Measurements from ENCODE around the gene KNSTRN. TPM values are rescaled to one million over a fixed set of nuclear protein-coding genes. Genes with fewer than 3 reads are reported as not detected.
A peak's percentile ranks its signal among the peaks of the same experiment; 100 is the strongest.

KNSTRN gene
- total RNA-seq, 4 donors from 2014 or later: 3.3 to 7.1 (median 4.2) TPM

DNA sequence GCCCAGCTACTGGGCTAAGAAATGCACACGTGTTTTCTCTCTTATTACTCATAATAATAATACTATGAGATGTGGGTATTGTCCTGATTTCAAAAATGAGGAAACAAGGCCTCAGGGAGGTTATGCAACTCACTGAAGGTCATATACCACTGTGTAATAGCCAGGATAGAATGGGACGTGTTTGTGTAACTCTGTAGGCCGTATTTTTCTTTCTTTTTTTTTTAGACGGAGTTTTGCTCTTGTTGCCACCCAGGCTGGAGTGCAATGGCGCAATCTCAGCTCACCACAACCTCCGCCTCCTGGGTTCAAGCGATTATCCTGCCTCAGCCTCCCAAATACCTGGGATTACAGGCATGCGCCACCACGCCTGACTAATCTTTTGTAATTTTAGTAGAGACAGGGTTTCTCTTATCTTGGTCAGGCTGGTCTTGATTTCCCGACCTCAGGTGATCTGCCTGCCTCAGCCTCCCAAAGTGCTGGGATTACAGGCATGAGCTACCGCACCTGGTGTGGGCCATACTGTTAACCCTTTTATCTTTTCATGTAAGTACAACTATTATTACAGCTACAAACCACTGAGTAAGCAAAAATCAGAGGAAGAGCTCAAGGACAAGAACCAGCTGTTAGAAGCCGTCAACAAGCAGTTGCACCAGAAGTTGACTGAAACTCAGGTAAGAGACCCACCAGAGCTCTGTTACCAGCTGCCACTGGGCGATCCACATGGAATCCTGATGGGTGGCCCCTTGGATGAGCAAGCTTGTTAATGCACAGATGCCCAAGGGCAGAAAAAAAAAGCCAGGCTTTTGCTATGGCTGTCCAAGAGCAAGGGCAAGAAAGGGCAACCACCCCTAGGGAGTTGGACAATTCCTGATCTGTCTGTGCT is 6.7 kb downstream of the KNSTRN start:
- 85 to 89% methylated on average over 13 of the region's 13 CpGs for WGBS, 2 donors
- H3K27ac ChIP-seq: peak overlapping the region in 1 of 4 donors; percentile 26
- no peaks in the 10 kb centered on the region for H3K27me3 ChIP-seq
- peaks cover 0 to 83% (median 0%) of the 10 kb centered on the region in 3 donors for H3K36me3 ChIP-seq
- TF ChIP-seq POLR2A (IDR thresholded peaks at IDR 0.05) (no peak), EP300 (IDR thresholded peaks at IDR 0.05) (peak in 1 of 2 donors; percentile 62)
- TF ChIP-seq, protein P1, sequence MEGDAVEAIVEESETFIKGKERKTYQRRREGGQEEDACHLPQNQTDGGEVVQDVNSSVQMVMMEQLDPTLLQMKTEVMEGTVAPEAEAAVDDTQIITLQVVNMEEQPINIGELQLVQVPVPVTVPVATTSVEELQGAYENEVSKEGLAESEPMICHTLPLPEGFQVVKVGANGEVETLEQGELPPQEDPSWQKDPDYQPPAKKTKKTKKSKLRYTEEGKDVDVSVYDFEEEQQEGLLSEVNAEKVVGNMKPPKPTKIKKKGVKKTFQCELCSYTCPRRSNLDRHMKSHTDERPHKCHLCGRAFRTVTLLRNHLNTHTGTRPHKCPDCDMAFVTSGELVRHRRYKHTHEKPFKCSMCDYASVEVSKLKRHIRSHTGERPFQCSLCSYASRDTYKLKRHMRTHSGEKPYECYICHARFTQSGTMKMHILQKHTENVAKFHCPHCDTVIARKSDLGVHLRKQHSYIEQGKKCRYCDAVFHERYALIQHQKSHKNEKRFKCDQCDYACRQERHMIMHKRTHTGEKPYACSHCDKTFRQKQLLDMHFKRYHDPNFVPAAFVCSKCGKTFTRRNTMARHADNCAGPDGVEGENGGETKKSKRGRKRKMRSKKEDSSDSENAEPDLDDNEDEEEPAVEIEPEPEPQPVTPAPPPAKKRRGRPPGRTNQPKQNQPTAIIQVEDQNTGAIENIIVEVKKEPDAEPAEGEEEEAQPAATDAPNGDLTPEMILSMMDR (IDR thresholded peaks at IDR 0.05): no peak
- no peak for DNase-seq (ENCODE audit: low spot score in 2 of 2)
- no peak overlapping the region for H3K4me3 ChIP-seq
- H3K9me3 ChIP-seq: no peaks in the 10 kb centered on the region
- H3K4me1 ChIP-seq: no peaks in the 10 kb centered on the region

DNA sequence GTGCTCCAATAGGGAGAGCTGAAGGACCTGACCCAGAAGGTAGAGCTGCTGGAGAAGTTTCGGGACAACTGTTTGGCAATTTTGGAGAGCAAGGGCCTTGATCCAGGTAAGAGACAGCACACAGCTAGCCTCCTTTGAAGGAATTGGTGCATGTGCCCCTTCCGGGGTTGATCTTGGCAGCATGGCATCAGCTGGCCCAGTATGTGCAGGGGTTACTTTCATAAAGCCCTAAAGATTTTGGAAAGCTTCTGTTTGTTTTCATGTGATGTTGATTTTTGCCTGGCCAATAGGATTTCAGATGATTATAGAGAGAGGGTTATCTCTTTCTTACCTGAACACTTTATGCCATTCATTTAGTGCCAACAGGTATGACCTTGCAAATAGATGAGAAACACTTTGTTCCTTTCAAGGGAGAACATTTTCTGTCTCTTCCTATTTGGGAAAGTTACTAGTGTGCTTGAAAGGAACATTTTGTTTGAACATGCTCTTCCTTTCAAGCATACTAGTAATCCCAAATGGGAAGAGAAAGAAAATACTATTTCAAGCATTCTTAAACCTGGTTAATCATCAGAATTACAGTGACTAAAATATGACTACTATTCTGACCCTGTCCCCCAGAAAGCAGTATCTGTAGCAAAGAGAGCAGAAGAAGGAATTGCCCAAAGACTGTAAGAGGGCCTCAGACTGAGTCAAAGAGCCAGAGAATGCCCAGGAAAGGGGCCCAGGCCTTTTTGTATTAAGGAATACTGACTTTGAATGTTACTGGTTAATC is 7.5 kb downstream of the KNSTRN start:
- TF ChIP-seq POLR2A (IDR thresholded peaks at IDR 0.05) (no peak), EP300 (IDR thresholded peaks at IDR 0.05) (no peak)
- TF ChIP-seq, protein P1 (IDR thresholded peaks at IDR 0.05): no peak
- 87 to 91% methylated on average over 2 of the region's 2 CpGs for WGBS, 2 donors
- no peaks in the 10 kb centered on the region for H3K27me3 ChIP-seq
- no peaks in the 10 kb centered on the region for H3K9me3 ChIP-seq
- H3K36me3 ChIP-seq: peaks cover 0 to 88% (median 0%) of the 10 kb centered on the region in 3 donors
- no peaks in the 10 kb centered on the region for H3K4me1 ChIP-seq
- H3K27ac ChIP-seq: no peak overlapping the region
- H3K4me3 ChIP-seq: no peak overlapping the region
- DNase-seq (ENCODE audit: low spot score in 2 of 2): no peak

- Histone ChIP-seq H3K27ac (no peak overlapping the region), H3K36me3 (peaks cover 0 to 63% (median 0%) of the 10 kb centered on the region in 3 donors), H3K4me3 (no peak overlapping the region), H3K27me3 (no peaks in the 10 kb centered on the region), H3K4me1 (no peaks in the 10 kb centered on the region), H3K9me3 (no peaks in the 10 kb centered on the region)
- TF ChIP-seq, protein P1 (IDR thresholded peaks at IDR 0.05): no peak
- no peak for TF ChIP-seq EP300 (IDR thresholded peaks at IDR 0.05)
- no peak for TF ChIP-seq POLR2A (IDR thresholded peaks at IDR 0.05)
- WGBS, 2 donors: 91 to 92% methylated on average over 4 of the region's 4 CpGs
- no peak for DNase-seq (ENCODE audit: low spot score in 2 of 2)
Measured at GRCh38 chr15:40392986-40393948, 10.7 kb downstream of the KNSTRN start.

DNA sequence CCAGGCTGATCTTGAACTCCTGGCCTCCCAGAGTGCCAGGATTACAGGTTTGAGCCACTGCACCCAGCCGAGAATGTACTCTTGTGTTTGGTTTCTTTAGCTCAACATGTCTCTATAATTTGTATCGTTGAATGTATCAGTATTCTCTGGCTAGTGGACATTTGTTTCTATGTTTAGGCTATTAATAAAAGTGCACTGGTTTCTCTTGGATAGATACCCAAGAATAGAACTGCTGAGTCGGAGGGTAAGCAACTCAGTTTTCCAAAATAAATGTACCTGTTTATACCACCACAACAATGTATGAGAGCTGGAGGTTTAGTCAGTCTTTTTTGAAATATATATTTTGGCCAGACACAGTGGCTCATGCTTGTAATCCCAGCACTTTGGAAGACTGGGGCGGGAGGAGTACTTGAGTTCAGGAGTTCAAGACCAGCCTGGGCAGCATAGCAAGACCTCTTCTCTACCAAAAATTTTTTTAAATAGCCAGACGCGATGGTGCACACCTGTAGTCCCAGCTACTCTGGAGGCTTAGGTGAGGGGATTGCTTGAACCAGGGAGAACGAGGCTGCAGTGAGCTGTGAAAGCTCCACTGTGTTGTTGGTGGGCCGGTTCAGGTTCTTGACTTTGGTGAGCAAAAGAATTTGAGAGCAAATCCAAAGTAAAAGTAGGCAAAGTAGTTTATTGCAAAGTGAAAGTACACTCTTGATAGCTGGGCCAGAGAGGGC is 15.3 kb downstream of the KNSTRN start:
- 88 to 93% methylated on average over 8 of the region's 8 CpGs for WGBS, 2 donors
- no peaks in the 10 kb centered on the region for H3K27me3 ChIP-seq
- H3K4me3 ChIP-seq: no peak overlapping the region
- H3K27ac ChIP-seq: no peak overlapping the region
- TF ChIP-seq POLR2A (IDR thresholded peaks at IDR 0.05): no peak
- TF ChIP-seq, protein P1 (IDR thresholded peaks at IDR 0.05): no peak
- TF ChIP-seq EP300 (IDR thresholded peaks at IDR 0.05): no peak
- H3K36me3 ChIP-seq: peaks cover 0 to 18% (median 0%) of the 10 kb centered on the region in 3 donors
- no peaks in the 10 kb centered on the region for H3K9me3 ChIP-seq
- H3K4me1 ChIP-seq: no peaks in the 10 kb centered on the region
- no peak for DNase-seq (ENCODE audit: low spot score in 2 of 2)
